Measurements from ENCODE around the gene SIRPG.
A peak's percentile ranks its signal among the peaks of the same experiment; 100 is the strongest.

The SIRPG gene

GRCh38 chr20:1671891-1672669 is 14.5 kb upstream of the SIRPG start:
- Histone ChIP-seq H3K27ac (no peak overlapping the region), H3K36me3 (replicated peaks) (no peaks in the 10 kb centered on the region), H3K27me3 (replicated peaks) (no peaks in the 10 kb centered on the region), H3K4me3 (ENCODE audit: low read depth, low read length) (no peak overlapping the region)
- no peak for TF ChIP-seq CTCF (IDR thresholded peaks at IDR 0.05; ENCODE audit: low read depth, low read length, missing control alignments)
- in situ Hi-C loops (cut with HindIII; ENCODE audit: low pct_ligation_motif_present, low sequenced_read_pairs): no loop called here
- no peak for DNase-seq

- H3K27ac ChIP-seq: no peak overlapping the region
- H3K4me3 ChIP-seq (ENCODE audit: low read depth, low read length): no peak overlapping the region
- no peaks in the 10 kb centered on the region for H3K36me3 ChIP-seq (replicated peaks)
- in situ Hi-C loops (cut with HindIII; ENCODE audit: low pct_ligation_motif_present, low sequenced_read_pairs): no loop called here
- no peaks in the 10 kb centered on the region for H3K27me3 ChIP-seq (replicated peaks)
- peak; percentile 51 for DNase-seq
- TF ChIP-seq CTCF (IDR thresholded peaks at IDR 0.05; ENCODE audit: low read depth, low read length, missing control alignments): peak; percentile 14
These were observed 11.7 kb upstream of the SIRPG start for GRCh38 chr20:1669304-1669703.

- in situ Hi-C loops (cut with HindIII; ENCODE audit: low pct_ligation_motif_present, low sequenced_read_pairs): no loop called here
- no peak overlapping the region for H3K27ac ChIP-seq
These were observed 10.0 kb upstream of the SIRPG start for GRCh38 chr20:1667502-1668085.

GRCh38 chr20:1666802-1667201 is 9.2 kb upstream of the SIRPG start:
- no peak for DNase-seq
- no peaks in the 10 kb centered on the region for H3K27me3 ChIP-seq (replicated peaks)
- no peaks in the 10 kb centered on the region for H3K36me3 ChIP-seq (replicated peaks)
- no peak for TF ChIP-seq CTCF (IDR thresholded peaks at IDR 0.05; ENCODE audit: low read depth, low read length, missing control alignments)
- no peak overlapping the region for H3K4me3 ChIP-seq (ENCODE audit: low read depth, low read length)
- no peak overlapping the region for H3K27ac ChIP-seq
- in situ Hi-C loops (cut with HindIII; ENCODE audit: low pct_ligation_motif_present, low sequenced_read_pairs): no loop called here

More at GRCh38 chr20:1667502-1668085, 10.0 kb upstream of the SIRPG start:
- no peak for DNase-seq
- H3K4me3 ChIP-seq (ENCODE audit: low read depth, low read length): no peak overlapping the region
- TF ChIP-seq CTCF (IDR thresholded peaks at IDR 0.05; ENCODE audit: low read depth, low read length, missing control alignments): no peak
- no peaks in the 10 kb centered on the region for H3K27me3 ChIP-seq (replicated peaks)
- H3K36me3 ChIP-seq (replicated peaks): no peaks in the 10 kb centered on the region

- no peak overlapping the region for H3K4me3 ChIP-seq (ENCODE audit: low read depth, low read length)
These were observed 7.8 kb upstream of the SIRPG start for GRCh38 chr20:1665345-1665744.

More at GRCh38 chr20:1665345-1665744, 7.8 kb upstream of the SIRPG start:
- H3K36me3 ChIP-seq (replicated peaks): no peaks in the 10 kb centered on the region
- TF ChIP-seq CTCF (IDR thresholded peaks at IDR 0.05; ENCODE audit: low read depth, low read length, missing control alignments): no peak
- DNase-seq: no peak
- in situ Hi-C loops (cut with HindIII; ENCODE audit: low pct_ligation_motif_present, low sequenced_read_pairs): no loop called here
- no peak overlapping the region for H3K27ac ChIP-seq
- no peaks in the 10 kb centered on the region for H3K27me3 ChIP-seq (replicated peaks)
